GM23338 (cell line): Measurements from ENCODE around the gene PPP1R9B. TPM values are rescaled to one million over a fixed set of nuclear protein-coding genes. Genes with fewer than 3 reads are reported as not detected.

Experiments
- ATAC-seq: fragments of 200-7000 bp; cut with Tn5 transposase; 3 replicates; pipeline ENCODE4 v1.9.1; 2020
- DNase-seq: peaks from one replicate; pipeline ENCODE4 v3.0.0-alpha.2; 2015; ENCODE audit warnings: low spot score
- H2AFZ ChIP-seq: fragments of 200-600 bp; sonication (generic); 2 replicates; pipeline ENCODE4 v1.8.0; 2016; ENCODE audit warnings: antibody characterized with exemption, mild to moderate bottlenecking, moderate library complexity
- H3F3A ChIP-seq: fragments of 200-600 bp; sonication (generic); replicated peaks from 2 replicates; pipeline ENCODE4 v1.8.0; 2017; ENCODE audit warnings: antibody characterized with exemption, mixed run types, low read depth
- H3K27ac ChIP-seq: fragments of 200-600 bp; sonication (generic); 2 replicates; pipeline ENCODE4 v1.6.1; 2016; ENCODE audit warnings: low read depth
- H3K27me3 ChIP-seq: fragments of 200-600 bp; sonication (generic); 2 replicates; pipeline ENCODE4 v1.8.0; 2016; ENCODE audit warnings: mild to moderate bottlenecking, mixed run types, moderate library complexity; ENCODE audit not compliant: insufficient read depth
- H3K36me3 ChIP-seq: fragments of 200-600 bp; sonication (generic); 2 replicates; pipeline ENCODE4 v1.8.0; 2016; ENCODE audit warnings: mild to moderate bottlenecking; ENCODE audit not compliant: insufficient read depth
- H3K4me1 ChIP-seq: fragments of 200-600 bp; sonication (generic); 2 replicates; pipeline ENCODE4 v1.8.0; 2016; ENCODE audit warnings: mild to moderate bottlenecking, moderate library complexity; ENCODE audit not compliant: insufficient read depth
- H3K4me2 ChIP-seq: fragments of 200-600 bp; sonication (generic); 2 replicates; pipeline ENCODE4 v1.7.1; 2017; ENCODE audit warnings: mixed run types
- H3K4me3 ChIP-seq: fragments of 200-600 bp; sonication (generic); 2 replicates; pipeline ENCODE4 v1.6.1; 2016; ENCODE audit warnings: mixed run types
- H3K79me2 ChIP-seq: fragments of 200-600 bp; sonication (generic); replicated peaks from 2 replicates; pipeline ENCODE4 v1.8.0; 2017; ENCODE audit warnings: mild to moderate bottlenecking; ENCODE audit not compliant: insufficient read depth
- H3K9me2 ChIP-seq: fragments of 200-600 bp; sonication (generic); 2 replicates; pipeline ENCODE4 v1.8.0; 2017; ENCODE audit not compliant: insufficient read depth
- H4K20me1 ChIP-seq: fragments of 200-600 bp; sonication (generic); replicated peaks from 2 replicates; pipeline ENCODE4 v1.8.0; 2017; ENCODE audit warnings: mild to moderate bottlenecking; ENCODE audit not compliant: insufficient read depth
- H3K27ac Mint-ChIP-seq: 2 replicates; pipeline ENCODE4 v1.8.0; 2020; ENCODE audit warnings: inconsistent platforms, mild to moderate bottlenecking, moderate library complexity, mixed read lengths
- H3K27me3 Mint-ChIP-seq: 3 replicates; pipeline ENCODE4 v1.8.0; 2022; ENCODE audit warnings: low read depth, mild to moderate bottlenecking, moderate library complexity, mixed read lengths, inconsistent platforms; ENCODE audit not compliant: insufficient read depth, poor library complexity
- H3K36me3 Mint-ChIP-seq: 3 replicates; pipeline ENCODE4 v1.8.0; 2021; ENCODE audit warnings: low read depth, mild to moderate bottlenecking, inconsistent platforms, moderate library complexity, mixed read lengths
- H3K4me1 Mint-ChIP-seq: 3 replicates; pipeline ENCODE4 v1.8.0; 2020; ENCODE audit warnings: mild to moderate bottlenecking, inconsistent platforms, mixed read lengths
- H3K4me3 Mint-ChIP-seq: 3 replicates; pipeline ENCODE4 v1.8.0; 2021; ENCODE audit warnings: moderate library complexity, mild to moderate bottlenecking, inconsistent platforms, mixed read lengths
- H3K9me3 Mint-ChIP-seq: 3 replicates; pipeline ENCODE4 v1.8.0; 2020; ENCODE audit warnings: moderate library complexity, mild to moderate bottlenecking, inconsistent platforms, mixed read lengths
- CREB1 ChIP-seq: fragments of 250-450 bp; sonication (Bioruptor Pico); IDR thresholded peaks from 2 replicates; pipeline ENCODE4 v1.5.0; 2020; ENCODE audit warnings: low read depth, mild to moderate bottlenecking, moderate library complexity
- EZH2 ChIP-seq: fragments of 200-600 bp; sonication (generic); IDR thresholded peaks from one replicate; pipeline ENCODE4 v1.8.0; 2017; ENCODE audit warnings: antibody characterized with exemption, mild to moderate bottlenecking, low read depth; ENCODE audit not compliant: unreplicated experiment
- EZH2phosphoT487 ChIP-seq: fragments of 200-600 bp; sonication (generic); IDR thresholded peaks from one replicate; pipeline ENCODE4 v1.8.1; 2018; ENCODE audit warnings: antibody characterized with exemption; ENCODE audit not compliant: unreplicated experiment
- JUNB ChIP-seq: IDR thresholded peaks from one replicate; pipeline ENCODE4 v1.6.1; 2016; ENCODE audit warnings: antibody characterized with exemption; ENCODE audit not compliant: unreplicated experiment
- NANOG ChIP-seq: IDR thresholded peaks from 2 replicates; pipeline ENCODE4 v1.6.1; 2016; ENCODE audit warnings: antibody characterized with exemption, borderline replicate concordance
- POLR2AphosphoS5 ChIP-seq: IDR thresholded peaks from 2 replicates; pipeline ENCODE4 v1.6.1; 2016; ENCODE audit warnings: antibody characterized with exemption, low read depth
- STAT1 ChIP-seq: IDR thresholded peaks from one replicate; pipeline ENCODE4 v1.6.1; 2016; ENCODE audit warnings: antibody characterized with exemption; ENCODE audit not compliant: unreplicated experiment
- ZNF114 ChIP-seq: fragments of 250-450 bp; sonication (Bioruptor Pico); IDR thresholded peaks from 2 replicates; pipeline ENCODE4 v1.5.0; 2020; ENCODE audit warnings: mild to moderate bottlenecking, moderate library complexity
- ZNF331 ChIP-seq: fragments of 250-450 bp; sonication (Bioruptor Pico); IDR thresholded peaks from 2 replicates; pipeline ENCODE4 v1.5.0; 2020; ENCODE audit warnings: low read depth, mild to moderate bottlenecking, moderate library complexity
- polyA plus RNA-seq: library from polyadenylated mRNA; unstranded; fragments of >200 nt; fragmentation: Nextera tagmentation; extraction: Ambion mirVana; gene quantifications from 2 replicates; pipeline ENCODE4 v1.2.1, GENCODE V29; 2016
- total RNA-seq: library from RNA; depleted of rRNA; stranded (reverse); fragments of >200 nt; shearing (Covaris generic); gene quantifications from 2 replicates; pipeline ENCODE4 v1.2.3, GENCODE V29; 2014
- TF ChIP-seq, protein P1 (sequence below): IDR thresholded peaks from 2 replicates; pipeline ENCODE4 v1.6.1; 2016; ENCODE audit warnings: antibody characterized with exemption
- TF ChIP-seq, protein P2 (sequence below), 2 experiments: fragments of 200-600 bp in 1 of 2; sonication (generic) in 1 of 2; conservative IDR thresholded peaks; 2 replicates each; pipeline versions ENCODE4 v1.5.1 to v1.6.1; 2016 to 2017; ENCODE audit warnings: antibody characterized with exemption in 2 of 2, low read depth in 2 of 2, mild to moderate bottlenecking in 2 of 2, moderate library complexity in 1 of 2
- TF ChIP-seq, protein P3 (sequence below): fragments of 250-450 bp; sonication (Bioruptor Pico); IDR thresholded peaks from 2 replicates; pipeline ENCODE4 v1.5.0; 2020; ENCODE audit warnings: mild to moderate bottlenecking, moderate library complexity
- TF ChIP-seq, protein P4 (sequence below): IDR thresholded peaks from one replicate; pipeline ENCODE4 v1.6.1; 2018; ENCODE audit warnings: antibody characterized with exemption; ENCODE audit not compliant: unreplicated experiment

Gene PPP1R9B
- total and polyA plus RNA-seq, 2 experiments from 2014 or later, result 2.1 to 10.5 TPM

DNA sequence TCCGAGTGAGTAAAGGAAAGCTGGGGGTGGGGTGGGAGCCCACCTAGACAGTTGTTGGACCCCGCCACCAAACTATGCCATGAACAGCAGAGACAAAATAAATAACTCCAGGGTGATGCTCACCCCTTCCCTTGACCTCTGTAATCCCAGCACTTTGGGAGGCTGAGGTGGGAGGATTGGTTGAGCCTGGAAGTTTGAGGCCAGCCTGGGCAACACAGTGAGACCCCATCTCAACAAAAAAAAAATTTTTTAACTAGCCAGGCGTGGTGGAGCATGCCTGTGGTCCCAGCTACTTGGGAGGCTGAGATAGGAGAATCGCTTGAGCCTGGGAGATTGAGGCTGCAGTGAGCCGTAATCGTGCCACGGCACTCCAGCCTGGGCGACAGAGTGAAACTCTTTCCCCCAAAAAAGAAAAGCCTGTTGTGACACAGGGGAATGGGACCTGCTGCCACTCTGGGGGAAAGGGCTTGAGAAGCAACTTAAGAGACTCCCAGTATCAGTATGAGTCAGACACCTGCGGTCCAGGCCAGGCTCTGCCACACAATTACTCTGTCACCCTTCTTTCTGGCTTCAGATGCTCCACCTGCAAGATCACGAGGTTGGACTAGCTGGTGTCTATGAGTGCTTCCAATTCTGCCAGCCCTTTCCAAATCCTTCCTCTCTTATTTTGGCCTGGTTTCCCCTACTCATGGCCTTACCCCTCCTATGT lies 20.3 kb upstream of the PPP1R9B start:
- H2AFZ ChIP-seq, result no peak overlapping the region

More for the DNA sequence above, 20.3 kb upstream of the PPP1R9B start:
- Mint-ChIP-seq H3K36me3 (no peaks in the 10 kb centered on the region), H3K27me3 (peaks cover 11% of the 10 kb centered on the region), H3K27ac (no peak overlapping the region), H3K4me3 (no peak overlapping the region), H3K4me1 (peaks cover 27% of the 10 kb centered on the region), H3K9me3 (no peaks in the 10 kb centered on the region; the same call in 2 of the 3 replicates)
- Histone ChIP-seq H4K20me1 (no peaks in the 10 kb centered on the region), H3K79me2 (no peaks in the 10 kb centered on the region), H3K4me1 (no peaks in the 10 kb centered on the region), H3K4me3 (no peak overlapping the region), H3K27ac (no peak overlapping the region), H3K27me3 (no peaks in the 10 kb centered on the region), H3K36me3 (no peaks in the 10 kb centered on the region), H3K4me2 (no peak overlapping the region), H3F3A (no peaks in the 10 kb centered on the region), H3K9me2 (no peaks in the 10 kb centered on the region)
- TF ChIP-seq, protein P1, sequence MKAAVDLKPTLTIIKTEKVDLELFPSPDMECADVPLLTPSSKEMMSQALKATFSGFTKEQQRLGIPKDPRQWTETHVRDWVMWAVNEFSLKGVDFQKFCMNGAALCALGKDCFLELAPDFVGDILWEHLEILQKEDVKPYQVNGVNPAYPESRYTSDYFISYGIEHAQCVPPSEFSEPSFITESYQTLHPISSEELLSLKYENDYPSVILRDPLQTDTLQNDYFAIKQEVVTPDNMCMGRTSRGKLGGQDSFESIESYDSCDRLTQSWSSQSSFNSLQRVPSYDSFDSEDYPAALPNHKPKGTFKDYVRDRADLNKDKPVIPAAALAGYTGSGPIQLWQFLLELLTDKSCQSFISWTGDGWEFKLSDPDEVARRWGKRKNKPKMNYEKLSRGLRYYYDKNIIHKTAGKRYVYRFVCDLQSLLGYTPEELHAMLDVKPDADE, result no peak
- TF ChIP-seq ZNF331 (CRISPR knock-in tag), result no peak
- TF ChIP-seq, protein P2, sequence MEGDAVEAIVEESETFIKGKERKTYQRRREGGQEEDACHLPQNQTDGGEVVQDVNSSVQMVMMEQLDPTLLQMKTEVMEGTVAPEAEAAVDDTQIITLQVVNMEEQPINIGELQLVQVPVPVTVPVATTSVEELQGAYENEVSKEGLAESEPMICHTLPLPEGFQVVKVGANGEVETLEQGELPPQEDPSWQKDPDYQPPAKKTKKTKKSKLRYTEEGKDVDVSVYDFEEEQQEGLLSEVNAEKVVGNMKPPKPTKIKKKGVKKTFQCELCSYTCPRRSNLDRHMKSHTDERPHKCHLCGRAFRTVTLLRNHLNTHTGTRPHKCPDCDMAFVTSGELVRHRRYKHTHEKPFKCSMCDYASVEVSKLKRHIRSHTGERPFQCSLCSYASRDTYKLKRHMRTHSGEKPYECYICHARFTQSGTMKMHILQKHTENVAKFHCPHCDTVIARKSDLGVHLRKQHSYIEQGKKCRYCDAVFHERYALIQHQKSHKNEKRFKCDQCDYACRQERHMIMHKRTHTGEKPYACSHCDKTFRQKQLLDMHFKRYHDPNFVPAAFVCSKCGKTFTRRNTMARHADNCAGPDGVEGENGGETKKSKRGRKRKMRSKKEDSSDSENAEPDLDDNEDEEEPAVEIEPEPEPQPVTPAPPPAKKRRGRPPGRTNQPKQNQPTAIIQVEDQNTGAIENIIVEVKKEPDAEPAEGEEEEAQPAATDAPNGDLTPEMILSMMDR (conservative IDR thresholded peaks at IDR 0.05; ENCODE audit: low read depth in 2 of 2), result no peak
- no peak for TF ChIP-seq STAT1
- TF ChIP-seq, protein P3, sequence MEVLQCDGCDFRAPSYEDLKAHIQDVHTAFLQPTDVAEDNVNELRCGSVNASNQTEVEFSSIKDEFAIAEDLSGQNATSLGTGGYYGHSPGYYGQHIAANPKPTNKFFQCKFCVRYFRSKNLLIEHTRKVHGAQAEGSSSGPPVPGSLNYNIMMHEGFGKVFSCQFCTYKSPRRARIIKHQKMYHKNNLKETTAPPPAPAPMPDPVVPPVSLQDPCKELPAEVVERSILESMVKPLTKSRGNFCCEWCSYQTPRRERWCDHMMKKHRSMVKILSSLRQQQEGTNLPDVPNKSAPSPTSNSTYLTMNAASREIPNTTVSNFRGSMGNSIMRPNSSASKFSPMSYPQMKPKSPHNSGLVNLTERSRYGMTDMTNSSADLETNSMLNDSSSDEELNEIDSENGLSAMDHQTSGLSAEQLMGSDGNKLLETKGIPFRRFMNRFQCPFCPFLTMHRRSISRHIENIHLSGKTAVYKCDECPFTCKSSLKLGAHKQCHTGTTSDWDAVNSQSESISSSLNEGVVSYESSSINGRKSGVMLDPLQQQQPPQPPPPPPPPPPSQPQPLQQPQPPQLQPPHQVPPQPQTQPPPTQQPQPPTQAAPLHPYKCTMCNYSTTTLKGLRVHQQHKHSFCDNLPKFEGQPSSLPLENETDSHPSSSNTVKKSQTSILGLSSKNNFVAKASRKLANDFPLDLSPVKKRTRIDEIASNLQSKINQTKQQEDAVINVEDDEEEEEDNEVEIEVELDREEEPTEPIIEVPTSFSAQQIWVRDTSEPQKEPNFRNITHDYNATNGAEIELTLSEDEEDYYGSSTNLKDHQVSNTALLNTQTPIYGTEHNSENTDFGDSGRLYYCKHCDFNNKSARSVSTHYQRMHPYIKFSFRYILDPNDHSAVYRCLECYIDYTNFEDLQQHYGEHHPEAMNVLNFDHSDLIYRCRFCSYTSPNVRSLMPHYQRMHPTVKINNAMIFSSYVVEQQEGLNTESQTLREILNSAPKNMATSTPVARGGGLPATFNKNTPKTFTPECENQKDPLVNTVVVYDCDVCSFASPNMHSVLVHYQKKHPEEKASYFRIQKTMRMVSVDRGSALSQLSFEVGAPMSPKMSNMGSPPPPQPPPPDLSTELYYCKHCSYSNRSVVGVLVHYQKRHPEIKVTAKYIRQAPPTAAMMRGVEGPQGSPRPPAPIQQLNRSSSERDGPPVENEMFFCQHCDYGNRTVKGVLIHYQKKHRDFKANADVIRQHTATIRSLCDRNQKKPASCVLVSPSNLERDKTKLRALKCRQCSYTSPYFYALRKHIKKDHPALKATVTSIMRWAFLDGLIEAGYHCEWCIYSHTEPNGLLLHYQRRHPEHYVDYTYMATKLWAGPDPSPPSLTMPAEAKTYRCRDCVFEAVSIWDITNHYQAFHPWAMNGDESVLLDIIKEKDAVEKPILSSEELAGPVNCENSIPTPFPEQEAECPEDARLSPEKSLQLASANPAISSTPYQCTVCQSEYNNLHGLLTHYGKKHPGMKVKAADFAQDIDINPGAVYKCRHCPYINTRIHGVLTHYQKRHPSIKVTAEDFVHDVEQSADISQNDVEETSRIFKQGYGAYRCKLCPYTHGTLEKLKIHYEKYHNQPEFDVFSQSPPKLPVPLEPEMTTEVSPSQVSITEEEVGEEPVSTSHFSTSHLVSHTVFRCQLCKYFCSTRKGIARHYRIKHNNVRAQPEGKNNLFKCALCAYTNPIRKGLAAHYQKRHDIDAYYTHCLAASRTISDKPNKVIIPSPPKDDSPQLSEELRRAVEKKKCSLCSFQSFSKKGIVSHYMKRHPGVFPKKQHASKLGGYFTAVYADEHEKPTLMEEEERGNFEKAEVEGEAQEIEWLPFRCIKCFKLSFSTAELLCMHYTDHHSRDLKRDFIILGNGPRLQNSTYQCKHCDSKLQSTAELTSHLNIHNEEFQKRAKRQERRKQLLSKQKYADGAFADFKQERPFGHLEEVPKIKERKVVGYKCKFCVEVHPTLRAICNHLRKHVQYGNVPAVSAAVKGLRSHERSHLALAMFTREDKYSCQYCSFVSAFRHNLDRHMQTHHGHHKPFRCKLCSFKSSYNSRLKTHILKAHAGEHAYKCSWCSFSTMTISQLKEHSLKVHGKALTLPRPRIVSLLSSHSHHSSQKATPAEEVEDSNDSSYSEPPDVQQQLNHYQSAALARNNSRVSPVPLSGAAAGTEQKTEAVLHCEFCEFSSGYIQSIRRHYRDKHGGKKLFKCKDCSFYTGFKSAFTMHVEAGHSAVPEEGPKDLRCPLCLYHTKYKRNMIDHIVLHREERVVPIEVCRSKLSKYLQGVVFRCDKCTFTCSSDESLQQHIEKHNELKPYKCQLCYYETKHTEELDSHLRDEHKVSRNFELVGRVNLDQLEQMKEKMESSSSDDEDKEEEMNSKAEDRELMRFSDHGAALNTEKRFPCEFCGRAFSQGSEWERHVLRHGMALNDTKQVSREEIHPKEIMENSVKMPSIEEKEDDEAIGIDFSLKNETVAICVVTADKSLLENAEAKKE (CRISPR knock-in tag), result no peak
- TF ChIP-seq CREB1 (CRISPR knock-in tag), result no peak
- no peak for TF ChIP-seq EZH2
- TF ChIP-seq, protein P4, sequence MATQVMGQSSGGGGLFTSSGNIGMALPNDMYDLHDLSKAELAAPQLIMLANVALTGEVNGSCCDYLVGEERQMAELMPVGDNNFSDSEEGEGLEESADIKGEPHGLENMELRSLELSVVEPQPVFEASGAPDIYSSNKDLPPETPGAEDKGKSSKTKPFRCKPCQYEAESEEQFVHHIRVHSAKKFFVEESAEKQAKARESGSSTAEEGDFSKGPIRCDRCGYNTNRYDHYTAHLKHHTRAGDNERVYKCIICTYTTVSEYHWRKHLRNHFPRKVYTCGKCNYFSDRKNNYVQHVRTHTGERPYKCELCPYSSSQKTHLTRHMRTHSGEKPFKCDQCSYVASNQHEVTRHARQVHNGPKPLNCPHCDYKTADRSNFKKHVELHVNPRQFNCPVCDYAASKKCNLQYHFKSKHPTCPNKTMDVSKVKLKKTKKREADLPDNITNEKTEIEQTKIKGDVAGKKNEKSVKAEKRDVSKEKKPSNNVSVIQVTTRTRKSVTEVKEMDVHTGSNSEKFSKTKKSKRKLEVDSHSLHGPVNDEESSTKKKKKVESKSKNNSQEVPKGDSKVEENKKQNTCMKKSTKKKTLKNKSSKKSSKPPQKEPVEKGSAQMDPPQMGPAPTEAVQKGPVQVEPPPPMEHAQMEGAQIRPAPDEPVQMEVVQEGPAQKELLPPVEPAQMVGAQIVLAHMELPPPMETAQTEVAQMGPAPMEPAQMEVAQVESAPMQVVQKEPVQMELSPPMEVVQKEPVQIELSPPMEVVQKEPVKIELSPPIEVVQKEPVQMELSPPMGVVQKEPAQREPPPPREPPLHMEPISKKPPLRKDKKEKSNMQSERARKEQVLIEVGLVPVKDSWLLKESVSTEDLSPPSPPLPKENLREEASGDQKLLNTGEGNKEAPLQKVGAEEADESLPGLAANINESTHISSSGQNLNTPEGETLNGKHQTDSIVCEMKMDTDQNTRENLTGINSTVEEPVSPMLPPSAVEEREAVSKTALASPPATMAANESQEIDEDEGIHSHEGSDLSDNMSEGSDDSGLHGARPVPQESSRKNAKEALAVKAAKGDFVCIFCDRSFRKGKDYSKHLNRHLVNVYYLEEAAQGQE, result no peak
- TF ChIP-seq POLR2AphosphoS5, result no peak
- TF ChIP-seq NANOG, result no peak
- TF ChIP-seq JUNB, result no peak
- TF ChIP-seq ZNF114, result no peak
- TF ChIP-seq EZH2phosphoT487, result no peak
- ATAC-seq, result no peak
- DNase-seq, result no peak
